Naive thymus-derived CD8-positive, alpha-beta T cell (primary cell): ENCODE results near the gene MLST8. TPM values are rescaled to one million over a fixed set of nuclear protein-coding genes. Genes with fewer than 3 reads are reported as not detected.

Experiments
- ATAC-seq, 2 donors: fragments of 150-1000 bp; cut with Tn5 transposase in 1 of 2; sonication (Bioruptor Pico), chemical (Tn5 transposase) in 1 of 2; 1 replicate in 1 of 2; 2 replicates in 1 of 2; pipeline ENCODE4 v1.10.0; 2021; ENCODE audit warnings: mild to moderate bottlenecking in 2 of 2, moderate library complexity in 2 of 2
- POLR2A ChIA-PET: fragments of 350-600 bp; sonication (Branson Sonifier 250); formaldehyde crosslinking; loops from one replicate; lab custom pipeline; 2021; ENCODE audit warnings: antibody characterized with exemption; lab: Charles Lee
- DNase-seq, 10 donors: peaks; one replicate each; pipeline versions ENCODE4 v3.0.0 to v3.0.0-alpha.2; 2020 to 2022
- H3K27ac Mint-ChIP-seq, 10 donors: one replicate each; pipeline ENCODE4 v1.8.0; 2020 to 2022; ENCODE audit warnings: mild to moderate bottlenecking in 10 of 10, mixed read lengths in 10 of 10, moderate library complexity in 4 of 10, inconsistent platforms in 1 of 10
- H3K27me3 Mint-ChIP-seq, 5 donors: one replicate each; pipeline ENCODE4 v1.8.0; 2021 to 2022; ENCODE audit warnings: mixed read lengths in 5 of 5
- H3K36me3 Mint-ChIP-seq, 3 donors: one replicate each; pipeline ENCODE4 v1.8.0; 2020 to 2022; ENCODE audit warnings: mixed read lengths in 3 of 3, mild to moderate bottlenecking in 2 of 3, inconsistent platforms in 1 of 3
- H3K4me1 Mint-ChIP-seq, 4 donors: one replicate each; pipeline ENCODE4 v1.8.0; 2021 to 2022; ENCODE audit warnings: mixed read lengths in 4 of 4
- H3K4me3 Mint-ChIP-seq, 10 donors: one replicate each; pipeline ENCODE4 v1.8.0; 2020 to 2022; ENCODE audit warnings: mild to moderate bottlenecking in 10 of 10, mixed read lengths in 10 of 10, moderate library complexity in 6 of 10, inconsistent platforms in 1 of 10
- H3K9me3 Mint-ChIP-seq, 9 donors: one replicate each; pipeline ENCODE4 v1.8.0; 2020 to 2022; ENCODE audit warnings: mixed read lengths in 9 of 9, mild to moderate bottlenecking in 3 of 9, inconsistent platforms in 1 of 9, moderate library complexity in 1 of 9
- polyA plus RNA-seq, 3 donors: library from polyadenylated mRNA; unstranded; fragments of 300-500 nt; fragmentation: Illumina TruSeq; gene quantifications; one replicate each; pipeline ENCODE4 v1.2.3, GENCODE V29; 2021
- total RNA-seq, 8 experiments: library from RNA in 2 of 8; stranded (reverse) in 2 of 8; gene quantifications; one replicate each; pipeline ENCODE4 v1.2.3 and lab custom pipeline; 2021 to 2026

The MLST8 gene
- total and polyA plus RNA-seq, 5 experiments from 2014 or later, result 29.9 to 53.2 (median 40.4) TPM

DNA sequence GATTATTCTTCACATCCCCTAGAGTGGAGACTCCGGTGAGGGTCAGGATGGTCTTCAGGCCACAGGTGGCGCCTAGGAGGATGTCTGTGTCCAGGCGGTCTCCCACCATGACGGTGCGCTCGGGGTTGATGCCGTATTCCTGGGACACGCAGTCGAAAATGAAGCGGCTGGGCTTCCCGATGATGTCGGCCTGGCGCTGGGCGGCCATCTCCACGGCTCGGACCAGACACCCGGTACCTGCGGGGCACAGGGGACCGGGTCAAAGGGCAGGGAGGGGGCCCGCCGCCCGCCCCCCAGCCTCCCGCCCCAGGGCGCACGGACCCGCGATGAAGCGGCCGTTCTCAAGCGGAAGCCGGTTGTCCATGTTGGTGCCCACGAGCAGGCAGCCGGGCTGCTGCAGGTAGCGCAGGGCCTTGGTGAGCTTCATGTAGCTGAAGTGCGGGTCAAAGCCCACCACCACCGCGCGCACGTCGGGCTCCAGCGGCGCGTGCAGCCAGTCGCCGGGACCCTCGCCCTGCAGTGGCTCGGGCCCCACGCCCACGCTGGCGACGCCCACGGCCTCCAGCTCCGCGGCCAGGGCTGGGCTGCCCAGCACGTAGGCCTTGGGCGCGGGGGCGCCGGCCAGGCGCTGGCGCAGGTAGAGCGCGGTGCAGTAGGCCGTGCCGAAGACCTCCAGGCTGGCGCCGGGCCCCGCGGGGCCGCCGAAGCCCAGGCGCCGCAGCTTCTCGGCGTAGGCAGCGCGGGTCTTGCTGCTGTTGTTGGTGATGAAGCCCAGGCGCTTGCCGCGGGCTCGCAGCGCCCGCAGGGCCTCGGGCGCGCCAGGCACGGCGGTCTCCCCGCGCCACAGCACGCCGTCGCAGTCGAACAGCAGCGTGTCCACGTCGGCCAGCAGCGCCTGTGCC is 8.8 kb downstream of the MLST8 start:
- Mint-ChIP-seq H3K9me3 (no peaks in the 10 kb centered on the region), H3K36me3 (peaks cover 0 to 6% (median 0%) of the 10 kb centered on the region in 3 donors), H3K27ac (peak overlapping the region in 6 of 10 donors; percentile 33 to 81 (median 40)), H3K4me1 (peaks cover 5 to 23% (median 14%) of the 10 kb centered on the region in 4 donors), H3K4me3 (peak overlapping the region; percentile 59 to 85 (median 74)), H3K27me3 (no peaks in the 10 kb centered on the region)
- POLR2A ChIA-PET, result interaction anchor here (0.6 to 3.6 kb wide), 23 partner anchors 9 to 1530 kb away, joined by 3 to 58 read pairs (median 3); partner anchors contain the start of genes AMDHD2, ATP6V0C, DNASE1L2 and E4F1
- ATAC-seq (peak in 1 of 2 donors; percentile 19), DNase-seq (no peak)

DNA sequence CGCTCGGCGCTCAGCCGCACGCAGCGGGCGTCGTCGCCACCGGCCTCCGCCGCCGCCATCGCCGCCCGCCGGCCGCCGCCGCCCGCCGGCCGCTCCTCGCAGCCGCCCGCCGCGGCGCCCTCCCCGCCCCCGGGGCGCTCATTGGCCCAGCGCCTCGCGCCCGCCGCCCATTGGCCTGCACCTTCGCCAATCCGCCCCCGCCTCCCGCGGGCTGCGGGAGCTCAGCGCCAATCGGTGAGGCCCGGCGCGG is 9.4 kb downstream of the MLST8 start, which contains the start of gene PGP:
PGP (minus strand) TSS at position 122 of the 250 bp plus-strand sequence; CDS start at position 59, 63 bp downstream.
- POLR2A ChIA-PET, result interaction anchor here (0.6 to 3.6 kb wide), 25 partner anchors 8 to 1531 kb away, joined by 3 to 58 read pairs (median 3); partner anchors contain the start of genes AMDHD2, ATP6V0C, DNASE1L2 and E4F1
- H3K27ac Mint-ChIP-seq, result peak within 1 kb of the TSS; percentile 37 to 95 (median 86)
- no peaks in the 10 kb centered on the region for H3K9me3 Mint-ChIP-seq
- H3K4me3 Mint-ChIP-seq, result peak within 1 kb of the TSS; percentile 82 to 92 (median 88)
- peak; percentile 95 to 96 for ATAC-seq
- peak in 1 of 10 donors; percentile 99 for DNase-seq
- peaks cover 0 to 2% (median 0%) of the 10 kb centered on the region in 3 donors for H3K36me3 Mint-ChIP-seq
- peaks cover 5 to 23% (median 14%) of the 10 kb centered on the region in 4 donors for H3K4me1 Mint-ChIP-seq
- H3K27me3 Mint-ChIP-seq, result no peaks in the 10 kb centered on the region

DNA sequence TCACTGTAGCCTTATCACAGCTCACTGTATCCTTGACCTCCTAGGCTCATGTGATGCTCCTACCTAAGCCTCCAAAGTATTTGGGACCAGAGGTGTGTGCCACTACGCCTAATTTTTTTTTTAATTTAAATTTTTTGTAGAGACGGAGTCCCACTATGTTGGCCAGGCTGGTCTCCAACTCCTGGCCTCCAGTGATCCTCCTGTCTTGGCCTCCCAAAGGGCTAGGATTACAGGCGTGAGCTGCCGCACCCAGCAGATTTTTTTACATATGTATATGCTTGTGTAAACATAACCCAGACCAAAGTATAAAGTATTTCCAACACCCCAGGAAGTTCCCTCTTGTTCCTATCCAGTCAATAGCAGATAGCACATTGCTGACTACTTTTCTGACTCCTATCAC is 11.1 kb downstream of the MLST8 start:
- no peaks in the 10 kb centered on the region for H3K9me3 Mint-ChIP-seq
- DNase-seq (no peak), ATAC-seq (no peak)
- H3K27me3 Mint-ChIP-seq, result no peaks in the 10 kb centered on the region
- H3K27ac Mint-ChIP-seq, result peak overlapping the region in 2 of 10 donors; percentile 56 to 59
- no peaks in the 10 kb centered on the region for H3K36me3 Mint-ChIP-seq
- peak overlapping the region; percentile 42 to 92 (median 80) for H3K4me3 Mint-ChIP-seq
- peaks cover 5 to 23% (median 14%) of the 10 kb centered on the region in 4 donors for H3K4me1 Mint-ChIP-seq
- POLR2A ChIA-PET, result interaction anchor here (0.7 to 3.6 kb wide), 4 partner anchors 11 to 302 kb away, joined by 3 to 58 read pairs (median 6); partner anchors contain the start of genes ATP6V0C and MLST8

DNA sequence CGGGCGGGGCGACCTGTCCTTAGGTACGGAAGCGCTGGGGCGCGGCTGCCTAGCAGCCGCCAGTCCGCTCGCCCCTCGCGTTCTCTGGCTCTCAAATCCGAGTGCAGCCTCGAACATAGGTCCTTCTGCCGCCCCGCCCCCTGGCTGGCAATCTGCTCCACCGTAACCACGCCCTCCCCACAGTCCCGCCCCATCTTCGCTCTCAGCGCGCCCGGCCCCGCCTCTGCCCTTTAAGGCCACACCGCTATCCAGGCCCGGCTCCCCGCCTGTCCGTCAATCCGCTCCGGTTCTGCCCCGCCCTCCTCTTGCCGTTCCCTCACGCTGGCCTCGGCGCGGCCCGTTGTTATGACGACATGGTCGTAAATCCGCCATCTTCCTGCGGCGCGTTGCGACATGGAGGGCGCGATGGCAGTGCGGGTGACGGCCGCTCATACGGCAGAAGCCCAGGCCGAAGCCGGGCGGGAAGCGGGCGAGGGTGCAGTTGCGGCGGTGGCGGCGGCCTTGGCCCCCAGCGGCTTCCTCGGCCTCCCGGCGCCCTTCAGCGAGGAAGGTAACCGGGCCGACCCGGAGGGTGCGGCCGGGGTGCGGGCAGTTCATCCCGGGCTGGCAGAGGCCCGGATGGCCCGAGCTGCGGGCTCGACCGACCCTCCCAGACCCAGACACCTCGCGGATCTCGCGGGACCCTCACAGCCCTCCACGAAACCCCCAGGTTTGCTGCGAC is 18.1 kb downstream of the MLST8 start, which contains the start of gene E4F1:
E4F1 (plus strand) TSS at position 371 of the 721 bp plus-strand sequence; CDS start at position 394, 23 bp downstream.
- peaks cover 0 to 18% (median 6%) of the 10 kb centered on the region in 3 donors for H3K36me3 Mint-ChIP-seq
- POLR2A ChIA-PET, result interaction anchor here (0.7 to 2.0 kb wide), 6 partner anchors 9 to 290 kb away, joined by 4 to 13 read pairs (median 4); partner anchors contain the start of genes ECI1, MLST8, PGP and TRAF7
- H3K27me3 Mint-ChIP-seq, result no peaks in the 10 kb centered on the region
- H3K4me1 Mint-ChIP-seq, result peaks cover 0 to 26% (median 13%) of the 10 kb centered on the region in 4 donors
- peak; percentile 92 to 99 (median 98) for DNase-seq
- ATAC-seq, result peak; percentile 95 to 97
- peak within 1 kb of the TSS; percentile 51 to 95 (median 90) for H3K27ac Mint-ChIP-seq
- peak within 1 kb of the TSS; percentile 79 to 93 (median 88) for H3K4me3 Mint-ChIP-seq
- H3K9me3 Mint-ChIP-seq, result no peaks in the 10 kb centered on the region

DNA sequence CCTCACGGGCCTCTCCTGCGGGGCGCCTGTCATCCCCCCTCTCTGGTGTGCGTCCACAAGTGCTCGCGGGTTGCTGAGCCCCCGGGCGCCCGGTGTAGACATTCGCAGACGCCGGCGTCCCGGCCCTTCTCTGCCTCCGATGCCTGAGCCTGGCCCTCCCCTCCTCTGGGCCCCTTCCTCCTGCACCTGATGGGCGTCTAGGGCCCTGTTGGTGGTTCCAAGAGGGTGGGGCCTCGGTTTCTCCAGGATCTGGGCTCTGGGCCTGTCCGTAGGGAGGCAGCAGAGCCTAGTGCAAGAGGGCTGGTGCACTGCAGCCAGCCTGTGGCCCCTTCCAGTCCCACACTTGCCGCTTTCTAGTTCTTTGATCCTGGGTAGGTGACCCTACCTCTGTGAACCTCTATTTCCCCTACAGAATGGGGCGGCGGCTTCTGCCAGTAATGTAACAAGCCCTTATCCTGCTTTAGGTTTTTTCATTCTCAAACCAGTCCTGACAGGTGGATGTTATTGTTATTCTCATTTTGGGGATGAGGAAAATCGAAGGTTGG is 18.8 kb downstream of the MLST8 start:
- Mint-ChIP-seq H3K4me1 (peaks cover 0 to 26% (median 13%) of the 10 kb centered on the region in 4 donors), H3K36me3 (peaks cover 0 to 19% (median 6%) of the 10 kb centered on the region in 3 donors), H3K27ac (peak overlapping the region; percentile 48 to 91 (median 61)), H3K4me3 (peak overlapping the region; percentile 71 to 90 (median 80)), H3K27me3 (no peaks in the 10 kb centered on the region), H3K9me3 (no peaks in the 10 kb centered on the region)
- ATAC-seq (peak; percentile 29 to 35), DNase-seq (peak in 2 of 10 donors; percentile 10 to 31)
- POLR2A ChIA-PET, result interaction anchor here (0.6 to 2.0 kb wide), 4 partner anchors 9 to 251 kb away, joined by 3 to 13 read pairs (median 4); partner anchors contain the start of genes ECI1, MLST8, PGP and TBC1D24

DNA sequence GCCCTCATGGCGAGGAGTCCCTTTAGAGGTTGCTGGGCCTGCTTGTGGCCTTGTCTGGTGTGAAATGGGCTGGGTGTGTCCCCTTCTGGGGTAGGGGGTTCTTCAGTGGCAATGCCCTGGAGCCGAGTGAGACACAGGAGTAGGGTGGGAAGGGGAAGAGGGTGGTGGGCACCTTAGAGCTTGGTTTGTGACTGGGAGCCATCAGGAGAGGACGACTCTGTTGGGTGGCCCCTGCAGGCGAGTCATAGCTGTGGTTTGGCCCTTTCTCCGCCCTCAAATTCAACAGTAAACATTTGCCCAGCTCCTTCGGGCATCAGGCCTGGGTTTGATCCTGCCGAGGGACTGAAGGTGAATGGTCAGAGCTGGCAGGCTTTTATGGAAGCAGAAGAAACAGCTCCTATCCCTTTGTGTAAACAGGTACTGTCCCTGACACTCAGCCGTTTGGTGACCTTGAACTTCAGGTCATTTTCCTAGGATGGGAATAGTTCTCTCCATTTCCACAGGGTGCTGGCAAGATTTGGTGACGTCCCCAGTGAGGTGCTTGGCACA is 21.1 kb downstream of the MLST8 start:
- POLR2A ChIA-PET, result interaction anchor here (0.7 to 1.8 kb wide), 4 partner anchors 10 to 25 kb away, joined by 3 to 12 read pairs (median 6); partner anchors contain the start of genes DNASE1L2, ECI1 and MLST8
- Mint-ChIP-seq H3K9me3 (no peaks in the 10 kb centered on the region), H3K27ac (peak overlapping the region in 3 of 10 donors; percentile 52 to 77 (median 65)), H3K4me3 (peak overlapping the region in 6 of 10 donors; percentile 7 to 70 (median 24)), H3K27me3 (peaks cover 0 to 2% (median 0%) of the 10 kb centered on the region in 5 donors), H3K4me1 (peaks cover 0 to 26% (median 13%) of the 10 kb centered on the region in 4 donors), H3K36me3 (peaks cover 0 to 41% (median 16%) of the 10 kb centered on the region in 3 donors)
- ATAC-seq (no peak), DNase-seq (no peak)

DNA sequence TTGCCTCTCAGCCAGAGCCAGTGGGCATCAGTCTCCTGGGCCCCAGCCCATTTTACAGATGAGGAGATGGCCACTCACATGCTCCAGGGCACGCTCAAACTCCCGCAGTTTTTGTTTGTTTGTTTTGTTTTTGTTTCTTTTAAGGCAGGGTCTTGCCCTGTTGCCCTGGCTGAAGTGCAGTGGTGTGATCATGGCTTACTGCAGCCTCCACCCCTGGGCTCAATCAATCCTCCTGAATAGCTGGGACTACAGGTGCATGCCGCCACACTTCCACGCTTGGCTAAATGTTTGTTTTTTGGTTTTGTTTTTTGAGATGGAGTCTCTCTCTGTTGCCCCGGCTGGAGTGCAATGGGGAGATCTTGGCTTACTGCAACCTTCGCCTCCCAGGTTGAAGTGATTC is 21.7 kb downstream of the MLST8 start:
- no peak for DNase-seq
- POLR2A ChIA-PET, result interaction anchor here (1.1 to 1.8 kb wide), 3 partner anchors 12 to 24 kb away, joined by 4 to 12 read pairs (median 4); partner anchors contain the start of genes ECI1, MLST8 and PGP
- H3K9me3 Mint-ChIP-seq, result no peaks in the 10 kb centered on the region
- H3K27me3 Mint-ChIP-seq, result peaks cover 0 to 2% (median 0%) of the 10 kb centered on the region in 5 donors
- peak overlapping the region in 2 of 10 donors; percentile 10 to 16 for H3K4me3 Mint-ChIP-seq
- peaks cover 0 to 47% (median 19%) of the 10 kb centered on the region in 3 donors for H3K36me3 Mint-ChIP-seq
- H3K4me1 Mint-ChIP-seq, result peaks cover 0 to 26% (median 13%) of the 10 kb centered on the region in 4 donors
- no peak for ATAC-seq
- H3K27ac Mint-ChIP-seq, result peak overlapping the region in 1 of 10 donors; percentile 22

DNA sequence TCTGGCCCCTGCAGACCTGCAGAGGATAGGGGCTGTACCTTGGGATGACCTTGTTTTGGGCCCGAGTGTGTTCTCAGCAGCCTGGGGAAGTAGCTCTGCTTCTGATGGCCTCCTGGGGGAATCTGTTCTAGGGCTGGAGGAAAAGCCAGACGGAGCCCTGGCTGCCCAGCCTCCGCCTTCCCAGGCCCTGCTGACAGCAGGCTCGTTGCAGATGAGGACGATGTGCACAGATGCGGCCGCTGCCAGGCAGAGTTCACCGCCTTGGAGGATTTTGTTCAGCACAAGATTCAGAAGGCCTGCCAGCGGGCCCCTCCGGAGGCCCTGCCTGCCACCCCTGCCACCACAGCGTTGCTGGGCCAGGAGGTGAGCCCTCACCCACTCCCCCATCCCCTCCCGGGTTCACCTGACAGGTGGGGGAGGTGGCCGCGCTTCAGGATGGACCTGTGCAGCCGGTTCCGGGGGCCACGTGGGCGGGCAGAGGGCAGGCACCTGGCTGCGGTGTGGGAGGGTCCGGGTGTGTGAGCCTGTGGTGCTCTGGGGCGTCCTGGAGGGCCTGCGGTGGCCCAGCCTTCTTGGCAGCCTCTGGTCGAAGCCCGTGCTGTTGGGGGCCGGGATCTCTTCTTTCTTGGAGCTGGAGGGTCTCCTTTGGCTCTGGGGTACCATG is 23.0 kb downstream of the MLST8 start:
- Mint-ChIP-seq H3K4me3 (no peak overlapping the region), H3K9me3 (no peaks in the 10 kb centered on the region), H3K27ac (no peak overlapping the region), H3K27me3 (peaks cover 0 to 2% (median 0%) of the 10 kb centered on the region in 5 donors), H3K36me3 (peaks cover 0 to 54% (median 23%) of the 10 kb centered on the region in 3 donors), H3K4me1 (peaks cover 0 to 23% (median 12%) of the 10 kb centered on the region in 4 donors)
- ATAC-seq (no peak), DNase-seq (no peak)
- POLR2A ChIA-PET, result no interaction called here

DNA sequence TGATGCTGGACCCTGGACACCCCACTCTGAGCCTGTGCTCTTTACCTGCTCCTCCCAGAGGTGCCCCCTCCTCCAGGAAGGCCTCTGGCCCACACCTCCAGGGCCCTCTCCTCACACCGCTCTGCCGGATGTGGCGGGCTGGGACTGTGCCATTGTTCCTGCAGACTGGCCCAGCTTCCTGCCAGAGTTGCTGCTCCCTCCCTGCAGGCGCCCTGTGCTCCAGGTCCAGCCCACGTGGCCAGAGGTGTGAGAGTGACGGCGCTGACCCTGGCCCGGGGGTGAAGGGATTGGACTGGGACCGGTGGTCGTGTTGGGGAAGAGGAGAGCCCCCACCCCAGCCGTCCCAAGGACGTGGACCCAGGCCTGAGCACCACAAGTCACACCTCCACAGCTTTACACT is 23.8 kb downstream of the MLST8 start:
- H3K27me3 Mint-ChIP-seq, result peaks cover 0 to 5% (median 0%) of the 10 kb centered on the region in 5 donors
- H3K9me3 Mint-ChIP-seq, result no peaks in the 10 kb centered on the region
- H3K4me1 Mint-ChIP-seq, result peaks cover 0 to 22% (median 10%) of the 10 kb centered on the region in 4 donors
- no peak overlapping the region for H3K27ac Mint-ChIP-seq
- ATAC-seq (no peak), DNase-seq (no peak)
- no peak overlapping the region for H3K4me3 Mint-ChIP-seq
- POLR2A ChIA-PET, result no interaction called here
- H3K36me3 Mint-ChIP-seq, result peaks cover 0 to 58% (median 26%) of the 10 kb centered on the region in 3 donors

DNA sequence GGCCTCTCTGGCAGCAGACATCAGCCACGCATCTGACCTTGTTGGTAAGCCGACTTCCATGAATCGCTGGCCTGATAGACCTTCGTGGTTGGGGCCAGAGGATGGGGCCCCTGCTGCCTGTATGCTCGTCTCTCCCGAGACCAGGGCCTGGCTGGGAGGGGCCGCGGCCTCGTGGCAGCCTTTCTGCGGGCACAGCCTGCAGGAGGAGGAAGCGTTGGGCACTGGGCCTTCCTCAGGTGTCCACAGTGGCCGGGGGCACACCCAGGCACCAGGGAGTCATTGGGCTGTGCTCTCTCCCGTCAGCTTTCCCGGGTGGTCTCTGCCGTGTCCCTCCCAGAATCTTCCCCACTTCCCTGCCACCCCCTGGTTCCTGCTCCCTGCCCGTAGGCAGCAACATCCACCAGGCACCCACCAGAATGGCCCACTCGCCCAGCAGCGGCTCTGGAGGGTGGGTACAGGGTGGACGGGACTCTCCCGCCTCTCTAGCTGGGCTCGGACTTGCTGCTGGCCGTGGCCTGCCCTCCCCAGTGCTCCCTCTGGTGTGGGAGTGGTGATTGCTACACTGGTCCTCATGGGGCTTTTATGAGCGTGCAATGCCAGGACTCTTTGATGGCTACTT is 24.5 kb downstream of the MLST8 start:
- peaks cover 0 to 62% (median 26%) of the 10 kb centered on the region in 3 donors for H3K36me3 Mint-ChIP-seq
- POLR2A ChIA-PET, result no interaction called here
- ATAC-seq, result no peak

More for the DNA sequence above, 24.5 kb downstream of the MLST8 start:
- peak overlapping the region in 1 of 10 donors; percentile 20 for H3K27ac Mint-ChIP-seq
- no peak overlapping the region for H3K4me3 Mint-ChIP-seq
- H3K27me3 Mint-ChIP-seq, result peaks cover 0 to 5% (median 0%) of the 10 kb centered on the region in 5 donors
- H3K4me1 Mint-ChIP-seq, result peaks cover 0 to 15% (median 7%) of the 10 kb centered on the region in 4 donors
- no peak for DNase-seq
- no peaks in the 10 kb centered on the region for H3K9me3 Mint-ChIP-seq
